ENCODE data around the gene TCF4. TPM values are rescaled to one million over a fixed set of nuclear protein-coding genes. Genes with fewer than 3 reads are reported as not detected.

The TCF4 gene
- total RNA-seq, 1 donor from 2014 or later: 175 TPM

DNA sequence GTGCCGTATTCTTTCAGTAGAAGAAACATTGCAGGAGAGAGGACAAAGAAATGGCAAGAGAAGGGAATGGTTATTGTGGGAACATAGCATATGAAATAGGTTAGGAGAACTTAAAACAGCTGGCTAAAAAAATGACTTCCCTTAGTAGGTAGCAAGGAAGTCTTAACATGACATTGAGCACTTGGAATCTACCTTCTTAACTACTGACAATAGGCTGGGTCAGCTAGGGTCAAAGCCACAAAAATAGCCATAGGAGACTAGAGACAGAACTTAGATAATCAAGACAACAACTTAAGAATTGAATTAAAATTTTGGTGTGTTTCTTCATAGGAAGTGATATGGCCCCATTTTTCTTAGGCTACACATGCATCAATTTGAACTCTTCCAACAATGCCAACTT lies 227.9 kb downstream of the TCF4 start:
- Mint-ChIP-seq H3K36me3 (ENCODE audit: low read depth, unreplicated experiment) (peaks cover 12% of the 10 kb centered on the region), H3K4me3 (ENCODE audit: unreplicated experiment) (no peak overlapping the region), H3K4me1 (ENCODE audit: unreplicated experiment) (peaks cover 21% of the 10 kb centered on the region), H3K27me3 (ENCODE audit: unreplicated experiment) (peaks cover 3% of the 10 kb centered on the region), H3K27ac (ENCODE audit: unreplicated experiment) (no peak overlapping the region), H3K9me3 (ENCODE audit: unreplicated experiment) (no peaks in the 10 kb centered on the region)
- TF ChIP-seq, protein P1, sequence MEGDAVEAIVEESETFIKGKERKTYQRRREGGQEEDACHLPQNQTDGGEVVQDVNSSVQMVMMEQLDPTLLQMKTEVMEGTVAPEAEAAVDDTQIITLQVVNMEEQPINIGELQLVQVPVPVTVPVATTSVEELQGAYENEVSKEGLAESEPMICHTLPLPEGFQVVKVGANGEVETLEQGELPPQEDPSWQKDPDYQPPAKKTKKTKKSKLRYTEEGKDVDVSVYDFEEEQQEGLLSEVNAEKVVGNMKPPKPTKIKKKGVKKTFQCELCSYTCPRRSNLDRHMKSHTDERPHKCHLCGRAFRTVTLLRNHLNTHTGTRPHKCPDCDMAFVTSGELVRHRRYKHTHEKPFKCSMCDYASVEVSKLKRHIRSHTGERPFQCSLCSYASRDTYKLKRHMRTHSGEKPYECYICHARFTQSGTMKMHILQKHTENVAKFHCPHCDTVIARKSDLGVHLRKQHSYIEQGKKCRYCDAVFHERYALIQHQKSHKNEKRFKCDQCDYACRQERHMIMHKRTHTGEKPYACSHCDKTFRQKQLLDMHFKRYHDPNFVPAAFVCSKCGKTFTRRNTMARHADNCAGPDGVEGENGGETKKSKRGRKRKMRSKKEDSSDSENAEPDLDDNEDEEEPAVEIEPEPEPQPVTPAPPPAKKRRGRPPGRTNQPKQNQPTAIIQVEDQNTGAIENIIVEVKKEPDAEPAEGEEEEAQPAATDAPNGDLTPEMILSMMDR (IDR thresholded peaks at IDR 0.05; ENCODE audit: unreplicated experiment): no peak
- no peak for DNase-seq (ENCODE audit: low spot score)

- no peak overlapping the region for H3K4me3 Mint-ChIP-seq (ENCODE audit: unreplicated experiment)
- peaks cover 5% of the 10 kb centered on the region for H3K36me3 Mint-ChIP-seq (ENCODE audit: low read depth, unreplicated experiment)
- DNase-seq (ENCODE audit: low spot score): no peak
- H3K27ac Mint-ChIP-seq (ENCODE audit: unreplicated experiment): no peak overlapping the region
- H3K27me3 Mint-ChIP-seq (ENCODE audit: unreplicated experiment): peaks cover 3% of the 10 kb centered on the region
- no peaks in the 10 kb centered on the region for H3K9me3 Mint-ChIP-seq (ENCODE audit: unreplicated experiment)
- peaks cover 45% of the 10 kb centered on the region for H3K4me1 Mint-ChIP-seq (ENCODE audit: unreplicated experiment)
- TF ChIP-seq, protein P1 (IDR thresholded peaks at IDR 0.05; ENCODE audit: unreplicated experiment): no peak
Measured at GRCh38 chr18:55356815-55357214, 231.2 kb downstream of the TCF4 start.

DNA sequence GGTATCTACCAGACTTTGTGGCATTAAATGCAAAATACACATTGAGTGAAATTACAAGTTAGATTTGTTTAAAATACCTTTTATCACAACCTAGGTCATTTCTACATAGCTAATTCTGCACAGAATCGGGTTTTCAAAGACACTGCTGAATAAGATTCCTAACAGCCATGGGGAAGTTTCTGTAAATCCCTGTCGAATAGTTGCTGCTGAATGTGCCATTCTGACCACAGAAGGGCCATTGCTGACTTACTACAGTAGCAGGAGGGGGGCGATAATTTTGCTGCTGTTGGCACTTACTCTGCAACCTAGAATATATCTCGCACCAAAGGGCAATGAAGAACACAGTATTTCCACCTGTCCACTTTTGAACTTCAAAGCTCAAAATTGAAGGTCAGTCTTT lies 232.8 kb downstream of the TCF4 start:
- Mint-ChIP-seq H3K9me3 (ENCODE audit: unreplicated experiment) (no peaks in the 10 kb centered on the region), H3K4me3 (ENCODE audit: unreplicated experiment) (no peak overlapping the region), H3K36me3 (ENCODE audit: low read depth, unreplicated experiment) (peaks cover 6% of the 10 kb centered on the region), H3K27me3 (ENCODE audit: unreplicated experiment) (no peaks in the 10 kb centered on the region), H3K27ac (ENCODE audit: unreplicated experiment) (peak overlapping the region; percentile 39), H3K4me1 (ENCODE audit: unreplicated experiment) (peaks cover 43% of the 10 kb centered on the region)
- TF ChIP-seq, protein P1 (IDR thresholded peaks at IDR 0.05; ENCODE audit: unreplicated experiment): no peak
- DNase-seq (ENCODE audit: low spot score): no peak

DNA sequence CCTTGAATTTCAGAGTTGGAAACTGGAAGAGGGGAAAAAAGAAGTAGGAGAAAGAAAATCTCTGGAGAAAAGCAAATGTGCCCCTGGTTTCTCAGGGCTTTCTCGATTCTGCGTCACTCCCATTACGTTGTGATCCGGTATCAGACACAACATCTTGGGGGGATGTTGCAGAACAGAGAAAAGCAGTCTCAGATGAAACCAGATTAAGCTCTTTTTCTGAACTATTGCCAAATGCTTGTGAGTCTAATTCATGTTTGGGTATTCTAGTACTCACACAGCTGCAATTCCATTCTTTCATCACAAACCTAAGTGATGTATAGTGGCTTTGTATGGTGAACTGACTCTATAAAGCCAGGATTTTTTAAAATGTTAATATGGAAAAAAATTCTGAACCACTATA lies 233.2 kb downstream of the TCF4 start:
- H3K9me3 Mint-ChIP-seq (ENCODE audit: unreplicated experiment): no peaks in the 10 kb centered on the region
- H3K4me3 Mint-ChIP-seq (ENCODE audit: unreplicated experiment): no peak overlapping the region
- TF ChIP-seq, protein P1 (IDR thresholded peaks at IDR 0.05; ENCODE audit: unreplicated experiment): no peak
- peaks cover 11% of the 10 kb centered on the region for H3K36me3 Mint-ChIP-seq (ENCODE audit: low read depth, unreplicated experiment)
- H3K27me3 Mint-ChIP-seq (ENCODE audit: unreplicated experiment): no peaks in the 10 kb centered on the region
- peaks cover 44% of the 10 kb centered on the region for H3K4me1 Mint-ChIP-seq (ENCODE audit: unreplicated experiment)
- no peak overlapping the region for H3K27ac Mint-ChIP-seq (ENCODE audit: unreplicated experiment)
- no peak for DNase-seq (ENCODE audit: low spot score)

DNA sequence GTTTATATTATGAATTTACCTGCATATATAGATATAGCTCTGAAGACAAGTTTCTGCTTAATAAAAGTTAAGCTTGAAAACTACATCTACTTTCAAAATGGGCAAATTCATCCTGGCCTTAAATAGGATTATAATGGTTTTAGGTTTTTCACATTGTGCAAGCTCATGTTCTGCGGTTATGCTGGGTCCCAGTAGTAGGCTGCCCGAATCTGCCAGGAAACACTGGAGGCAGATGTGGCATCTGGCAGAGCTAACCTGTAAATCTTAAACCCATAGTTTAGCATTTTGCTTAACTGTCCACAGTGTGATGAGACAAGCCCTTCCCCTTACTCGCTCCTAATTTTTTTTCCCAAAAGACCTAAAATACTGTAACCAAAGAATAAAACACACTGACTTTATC lies 234.2 kb downstream of the TCF4 start:
- TF ChIP-seq, protein P1 (IDR thresholded peaks at IDR 0.05; ENCODE audit: unreplicated experiment): no peak
- Mint-ChIP-seq H3K4me1 (ENCODE audit: unreplicated experiment) (peaks cover 41% of the 10 kb centered on the region), H3K9me3 (ENCODE audit: unreplicated experiment) (no peaks in the 10 kb centered on the region), H3K27me3 (ENCODE audit: unreplicated experiment) (no peaks in the 10 kb centered on the region), H3K4me3 (ENCODE audit: unreplicated experiment) (no peak overlapping the region), H3K36me3 (ENCODE audit: low read depth, unreplicated experiment) (peaks cover 11% of the 10 kb centered on the region), H3K27ac (ENCODE audit: unreplicated experiment) (no peak overlapping the region)
- DNase-seq (ENCODE audit: low spot score): no peak

All from endothelial cell (in vitro differentiated cells).